Uterus (tissue), 2 donors: ENCODE data around the gene RBBP6.

Experiments used
- CTCF ChIP-seq, 4 experiments: fragments of 200-600 bp in 2 of 4; fragments of 450-650 bp in 2 of 4; sonication (generic) in 2 of 4; IDR thresholded peaks; one replicate each; pipeline ENCODE4 v1.5.1; 2016 to 2019; ENCODE audit warnings: antibody characterized with exemption in 4 of 4, mild to moderate bottlenecking in 2 of 4, moderate library complexity in 1 of 4
- POLR2A ChIP-seq, 2 donors: fragments of 450-650 bp; IDR thresholded peaks; one replicate each; pipeline ENCODE4 v1.6.1; 2016; ENCODE audit warnings: antibody characterized with exemption in 2 of 2, mild to moderate bottlenecking in 1 of 2, moderate library complexity in 1 of 2

GRCh38 chr16:24526701-24527495 lies 12.5 kb upstream of the RBBP6 start:
- no peak for TF ChIP-seq CTCF (IDR thresholded peaks at IDR 0.05)
- no peak for TF ChIP-seq POLR2A (IDR thresholded peaks at IDR 0.05)
